ENCODE measurements around the gene KIF9.
"Not testable (repeated sequence)": the region's sequence is repeated elsewhere in the genome, so short reads cannot be mapped to it uniquely, and the experiment has no call there.

The KIF9 gene

DNA sequence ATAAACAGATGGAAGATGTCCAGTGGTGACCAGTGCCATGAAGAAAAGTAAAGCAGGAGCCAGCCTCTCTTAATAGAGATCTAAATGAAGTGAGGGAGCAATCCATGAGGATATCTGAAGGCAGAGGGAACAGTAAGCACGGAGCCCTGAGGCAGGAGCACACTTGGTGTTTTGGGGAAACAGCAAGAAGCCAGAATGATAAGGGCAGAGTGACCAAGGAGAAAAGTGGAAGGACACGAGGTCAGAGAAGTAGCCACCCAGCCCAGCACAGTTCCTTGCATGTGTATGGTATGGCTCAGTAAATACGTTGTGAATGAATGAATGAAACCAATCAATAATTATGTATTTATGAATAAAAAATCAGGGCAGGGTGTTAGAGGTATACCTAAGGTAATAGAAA is 11.8 kb upstream of the KIF9 start:
- no peak for DNase-seq

DNA sequence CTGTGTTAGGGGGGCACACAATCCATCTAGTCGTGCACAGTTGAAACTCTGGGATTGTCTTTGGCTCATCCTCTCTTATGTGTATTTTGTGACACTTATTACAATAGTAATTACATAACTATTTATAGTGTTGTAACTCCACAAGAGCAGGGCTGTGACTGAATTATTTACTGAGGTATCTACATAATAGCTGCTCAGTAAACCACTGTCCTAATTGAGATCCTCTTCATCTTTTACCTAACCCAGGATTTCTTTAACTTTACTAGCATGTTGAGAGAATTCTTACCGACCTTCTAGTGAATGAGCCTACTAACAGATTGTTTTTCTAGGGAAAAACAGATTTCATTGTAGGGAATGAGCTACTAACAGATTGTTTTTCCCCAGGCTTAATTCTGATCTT is 11.2 kb upstream of the KIF9 start:
- no peak for DNase-seq

DNA sequence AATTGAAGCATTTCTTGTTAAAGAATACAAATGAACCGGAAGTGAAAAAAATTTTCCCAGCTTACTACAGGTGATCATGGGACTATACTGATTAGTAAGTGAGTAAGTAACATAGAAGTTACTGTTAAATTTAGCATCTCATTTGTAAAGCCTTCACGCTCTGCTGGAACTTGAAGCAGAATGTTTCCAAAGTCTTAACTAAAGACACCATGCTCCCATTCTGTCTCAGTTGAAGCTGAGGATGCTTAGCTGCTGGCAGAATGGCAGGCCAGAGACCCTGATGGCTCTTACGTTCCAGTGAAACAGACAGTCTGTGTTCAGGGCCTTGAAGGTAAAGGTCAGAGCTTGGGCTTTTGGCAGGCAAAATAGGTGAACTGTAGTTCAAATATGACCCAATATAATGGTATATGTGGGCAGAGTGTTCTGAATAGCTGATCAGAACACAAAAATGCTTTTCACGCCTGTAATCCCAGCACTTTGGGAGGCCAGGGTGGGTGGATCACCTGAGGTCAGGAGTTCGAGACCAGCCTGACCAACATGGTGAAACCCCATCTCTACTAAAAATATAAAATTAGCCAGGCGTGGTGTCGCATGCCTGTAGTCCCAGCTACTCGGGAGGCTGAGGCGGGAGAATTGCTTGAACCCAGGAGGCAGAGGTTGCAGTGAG is 9.3 kb upstream of the KIF9 start:
- not testable (repeated sequence) for DNase-seq

DNA sequence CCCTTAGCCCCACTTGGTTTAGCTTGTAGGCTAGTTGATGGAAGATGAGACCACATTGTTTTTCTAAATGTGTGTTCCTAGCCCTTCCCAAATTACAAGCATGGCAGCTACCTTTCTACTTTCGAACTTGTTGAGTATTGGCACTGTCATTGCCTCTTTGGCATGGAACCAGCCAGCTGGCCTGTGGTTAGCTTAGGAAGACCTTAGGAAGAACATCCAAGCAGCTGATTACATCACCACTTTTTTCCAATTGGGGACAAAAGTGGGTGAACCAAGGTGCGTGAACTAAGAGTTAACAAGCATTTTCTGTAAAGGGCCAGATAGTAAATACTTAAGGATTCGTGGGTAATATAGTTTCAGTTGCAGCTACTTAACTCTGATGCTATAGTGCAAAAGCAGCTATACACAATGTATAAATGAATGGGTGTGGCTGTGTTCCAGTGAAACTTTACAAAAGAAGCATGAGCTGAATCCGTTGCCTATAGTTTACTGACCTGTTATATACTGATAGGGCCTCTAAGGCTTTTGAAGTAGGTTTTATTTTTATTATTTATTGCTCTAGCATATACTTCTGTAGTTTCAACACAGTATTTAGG is 8.7 kb upstream of the KIF9 start:
- DNase-seq: no peak

DNA sequence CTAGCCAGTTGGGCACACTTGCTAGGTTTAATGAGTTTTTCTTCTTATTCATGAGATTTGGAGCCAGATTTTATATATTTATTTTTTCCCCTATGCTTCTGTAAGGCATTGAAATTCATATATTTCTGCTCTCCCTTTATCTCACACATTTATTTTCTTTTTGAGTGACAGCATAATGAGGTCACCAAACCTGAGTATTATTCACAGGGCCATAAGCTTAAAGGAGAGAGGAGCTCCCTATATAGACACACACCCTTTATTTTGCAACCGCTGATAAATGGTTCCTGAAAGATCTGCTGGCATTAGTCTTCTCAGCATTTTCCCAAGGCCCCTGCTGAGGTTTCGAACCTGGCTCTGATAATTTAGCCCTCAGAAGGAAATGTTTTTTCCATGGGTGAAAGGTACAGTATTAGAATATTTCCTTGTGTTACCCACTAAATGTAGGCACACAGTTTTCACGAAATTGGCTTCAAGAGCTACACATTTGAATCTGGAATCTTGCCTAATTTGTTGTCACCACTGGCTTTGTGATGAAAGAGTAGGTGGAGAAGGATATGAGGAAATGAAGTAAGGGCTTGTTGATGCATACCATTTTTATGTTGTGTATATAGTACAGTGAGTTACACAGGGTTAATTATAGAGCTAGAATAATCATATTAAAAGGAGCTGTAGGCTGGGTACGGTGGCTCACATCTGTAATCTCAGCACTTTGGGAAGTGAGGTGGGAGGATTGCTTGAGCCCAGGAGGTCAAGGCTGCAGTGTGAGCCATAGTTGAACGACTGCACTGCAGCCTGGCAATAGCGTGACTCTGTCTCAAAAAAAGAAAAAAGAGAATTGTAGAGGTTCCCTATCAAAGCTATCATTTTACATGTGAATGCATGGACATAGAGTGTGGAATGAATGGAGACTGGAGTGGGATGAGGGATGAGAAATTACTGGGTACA is 6.6 kb upstream of the KIF9 start:
- peak; percentile 77 for DNase-seq

DNA sequence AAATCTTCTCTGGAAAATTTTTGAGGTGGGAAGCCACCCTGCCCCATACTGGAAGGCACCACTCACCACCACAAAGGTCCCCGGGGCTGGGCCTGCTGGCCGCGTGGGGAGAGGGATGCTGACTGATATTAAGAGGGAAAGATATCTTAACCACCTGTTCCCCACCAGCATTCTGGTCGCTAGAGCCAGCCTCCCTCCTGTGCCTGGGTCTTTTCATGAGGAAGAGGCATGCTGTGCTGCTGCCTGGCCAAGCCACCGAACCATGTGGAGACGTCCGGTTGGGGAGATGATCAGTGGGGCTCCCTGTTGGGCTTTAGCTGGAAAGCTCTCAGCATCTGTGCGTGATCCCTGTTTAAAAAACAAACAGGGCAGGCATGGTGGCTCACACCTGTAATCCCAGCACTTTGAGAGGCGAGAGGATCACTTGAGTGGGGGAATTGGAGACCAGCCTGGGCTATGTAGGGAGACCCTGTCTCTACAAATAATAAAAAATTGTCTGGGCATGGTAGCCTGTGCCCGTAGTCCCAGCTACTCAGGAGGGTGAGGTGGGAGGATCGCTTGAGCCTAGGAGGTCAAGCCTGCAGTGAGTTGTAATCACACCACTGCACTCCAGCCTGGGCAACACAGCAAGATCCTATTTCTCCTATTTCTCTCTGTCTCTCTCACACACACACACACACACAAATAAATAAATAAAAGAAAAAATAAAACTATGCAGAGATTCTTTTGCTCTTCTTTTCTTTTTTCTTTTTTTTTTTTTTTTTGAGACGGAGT is 1.2 kb upstream of the KIF9 start:
- DNase-seq: no peak

DNA sequence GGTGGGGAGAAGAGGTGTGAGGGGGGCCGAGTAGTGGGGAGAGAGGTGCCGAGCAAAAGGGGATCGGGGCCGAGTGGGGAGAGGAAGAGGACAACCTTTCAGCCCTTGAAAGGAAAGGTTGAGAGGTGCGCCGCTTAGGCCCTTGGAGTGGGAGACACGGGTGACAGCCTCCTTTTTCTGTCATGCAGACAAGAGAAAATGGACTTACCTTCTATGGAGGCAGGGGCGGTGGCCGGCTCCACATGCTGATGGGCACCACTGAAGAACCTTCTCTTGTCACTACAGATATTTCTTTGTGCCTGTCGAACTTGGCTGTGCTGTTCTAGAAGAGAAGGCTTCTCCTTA is 566 bp upstream of the KIF9 start:
- DNase-seq: peak in 1 of 2 experiments; percentile 28

DNA sequence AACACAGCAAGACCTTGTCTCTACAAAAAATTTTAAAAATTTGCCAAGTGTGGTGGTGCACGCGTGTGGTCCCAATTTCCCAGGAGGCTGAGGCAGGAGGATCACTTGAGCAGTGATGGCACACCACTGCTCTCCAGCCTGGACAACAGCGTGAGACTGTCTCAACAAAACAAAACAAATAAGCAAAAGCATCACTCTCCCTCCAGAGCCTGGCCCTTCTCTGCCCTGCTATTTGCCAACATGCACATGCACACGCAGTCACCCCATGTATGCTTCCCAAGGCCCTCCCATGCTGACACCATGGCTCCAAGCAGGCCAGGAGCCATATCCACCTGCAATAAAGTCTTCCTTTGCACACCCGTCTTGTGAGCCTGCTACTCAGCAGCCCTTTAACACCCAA is 2.1 kb downstream of the KIF9 start:
- DNase-seq: no peak

DNA sequence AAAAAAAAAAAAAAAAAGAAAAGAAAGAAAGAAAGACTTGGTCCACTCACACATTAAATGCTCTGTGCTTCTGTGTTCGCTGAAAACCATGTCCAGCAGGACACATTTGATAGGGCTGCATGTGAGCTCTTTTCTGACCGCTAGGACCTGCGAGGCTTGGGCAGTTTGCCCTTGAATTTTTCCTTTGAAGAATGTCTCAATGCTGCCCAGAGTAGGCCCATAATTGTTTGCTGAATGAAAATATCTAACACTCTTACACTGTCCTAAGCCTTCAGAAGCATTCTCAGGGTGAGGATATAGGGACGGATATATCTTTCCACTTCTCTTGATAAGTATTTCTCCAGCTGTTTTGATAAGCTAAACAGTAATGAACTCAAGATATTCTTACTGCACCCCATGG is 6.0 kb downstream of the KIF9 start:
- no peak for DNase-seq

DNA sequence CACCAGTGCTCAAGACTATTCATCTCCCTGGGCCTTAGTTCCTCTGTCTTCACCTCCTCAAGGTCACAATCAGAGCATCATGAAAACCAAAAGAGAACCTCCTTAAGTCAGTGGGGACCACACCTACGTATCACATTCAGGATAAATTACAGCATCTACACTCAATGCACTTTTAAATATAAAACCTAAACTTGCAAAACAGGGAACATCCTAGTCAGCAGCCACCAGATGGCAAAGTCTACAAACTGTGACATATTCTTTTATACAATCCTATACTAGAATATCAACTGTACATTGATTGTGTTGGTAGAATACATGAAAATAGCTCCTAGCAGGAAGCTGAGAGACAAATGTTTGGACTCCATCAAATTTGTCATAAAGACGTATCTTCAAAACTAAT is 7.9 kb downstream of the KIF9 start:
- DNase-seq: no peak

DNA sequence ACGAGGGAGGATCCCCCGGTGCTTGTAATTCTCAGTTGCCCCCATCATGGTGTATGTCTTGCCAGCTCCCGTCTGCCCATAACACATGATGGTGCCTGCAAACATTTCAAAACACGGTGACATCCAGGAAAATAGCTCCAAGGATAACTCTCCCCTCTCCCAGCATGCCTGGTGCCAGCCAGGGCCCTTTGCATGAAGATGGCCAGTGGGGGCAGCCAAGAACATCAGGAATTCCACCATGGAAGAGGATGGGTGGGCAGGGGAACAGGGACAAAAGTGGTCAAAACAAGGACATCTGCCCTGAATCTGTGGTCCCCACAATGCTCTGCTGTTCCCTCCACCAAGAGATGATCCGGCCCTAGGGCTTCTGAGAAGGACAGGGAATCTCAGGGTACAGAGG is 9.0 kb downstream of the KIF9 start:
- DNase-seq: no peak

DNA sequence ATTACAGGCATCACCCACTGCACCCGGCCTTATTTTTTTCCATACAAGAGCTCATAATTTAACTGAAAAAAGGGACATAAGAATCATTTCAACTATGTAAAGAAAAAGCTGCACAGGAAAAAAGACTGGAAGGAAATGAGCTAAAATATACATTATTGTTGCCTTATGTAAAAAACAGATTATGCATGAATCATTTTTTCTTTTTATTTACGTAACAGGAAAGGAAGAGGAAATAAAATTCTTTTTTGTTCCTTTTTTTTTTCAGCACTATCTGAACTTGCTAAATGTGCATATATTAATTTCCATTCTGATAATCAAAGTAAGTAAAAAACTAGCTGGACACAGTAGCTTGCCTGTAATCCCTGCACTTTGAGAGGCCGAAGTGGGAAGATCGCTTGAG is 12.1 kb downstream of the KIF9 start:
- DNase-seq: peak; percentile 18 to 20

DNA sequence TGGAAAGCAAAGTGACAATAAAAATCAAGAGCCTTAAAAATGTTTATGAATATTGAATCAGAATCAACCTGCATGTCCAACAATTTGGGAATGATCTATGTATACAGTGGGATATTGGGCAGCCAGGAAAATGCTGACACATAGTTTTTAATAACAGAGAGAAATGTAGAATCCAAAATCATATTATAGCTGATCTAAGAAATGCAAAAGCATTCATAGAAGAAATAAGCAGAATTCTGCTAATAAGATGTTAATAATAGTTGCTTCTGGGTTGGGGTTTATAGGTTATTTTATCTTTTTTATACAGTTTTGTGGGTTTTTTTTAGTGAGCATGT is 15.1 kb downstream of the KIF9 start:
- DNase-seq: no peak

DNA sequence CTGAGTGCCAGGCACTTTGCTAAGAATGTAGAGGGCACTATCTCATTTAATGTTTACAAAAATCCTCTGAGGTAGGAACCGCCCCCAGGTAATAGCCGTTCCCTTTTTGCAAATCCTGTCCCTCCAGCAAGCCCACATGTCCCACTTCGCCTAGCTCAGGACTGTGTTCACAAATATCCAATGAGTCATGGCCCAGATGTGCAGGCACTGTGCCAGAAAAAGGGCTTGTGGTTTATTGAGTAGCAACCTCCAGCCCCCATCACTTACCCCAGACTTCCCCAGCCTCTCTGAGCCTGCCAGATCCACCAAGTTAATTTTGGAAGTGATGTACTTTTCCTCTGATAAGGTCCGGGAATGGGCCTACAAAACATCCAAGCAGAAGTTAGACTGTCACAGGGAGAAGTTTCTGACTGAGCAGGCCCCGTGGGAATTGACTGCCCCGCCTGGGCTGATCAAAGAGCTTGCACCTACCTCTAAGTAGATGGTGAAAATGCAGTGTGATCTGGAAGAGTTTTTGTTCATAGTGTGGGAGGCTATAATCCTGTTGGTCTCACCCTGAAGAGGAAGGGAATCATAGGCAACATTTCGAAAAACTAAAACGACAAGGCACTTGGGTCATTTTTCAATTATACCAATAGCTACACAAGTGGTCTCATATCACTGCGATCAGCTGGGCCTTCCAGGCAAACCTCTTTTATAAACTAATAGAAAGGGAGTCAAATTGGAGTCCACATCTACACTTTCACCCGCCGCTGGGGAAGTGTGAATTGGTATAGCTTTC is 15.7 kb downstream of the KIF9 start:
- DNase-seq: peak; percentile 74 to 75

DNA sequence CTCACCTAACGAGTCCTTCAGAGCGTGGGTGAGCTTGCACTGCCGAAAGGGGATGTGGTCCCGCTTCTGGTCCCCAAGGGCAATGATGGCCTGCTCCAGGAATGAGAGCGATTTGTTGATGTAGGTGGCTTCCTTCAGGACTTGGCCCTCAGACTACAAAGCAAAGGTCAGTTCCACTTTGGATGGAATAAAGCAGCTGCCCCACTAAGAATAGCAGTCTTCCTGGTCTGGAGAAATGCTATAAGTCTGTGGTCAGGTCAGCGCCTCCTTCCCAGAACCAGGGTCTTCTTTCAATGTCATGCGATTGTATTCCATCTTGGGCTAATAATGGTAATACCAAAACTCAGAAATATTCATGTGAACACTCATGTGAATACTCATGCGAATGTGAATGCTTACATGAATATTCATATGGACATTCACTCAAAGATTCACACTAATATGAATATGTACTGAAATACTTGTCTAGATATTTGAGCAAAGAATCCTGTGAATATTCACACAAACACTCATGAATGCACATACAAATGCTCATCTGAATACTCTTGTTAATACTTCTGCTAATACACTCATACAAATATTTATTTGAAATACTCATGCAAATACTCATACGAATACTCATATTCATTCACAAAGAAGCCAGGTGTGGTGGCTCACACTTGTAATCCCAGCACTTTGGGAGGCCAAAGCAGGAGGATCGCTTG is 16.7 kb downstream of the KIF9 start:
- no peak for DNase-seq

DNA sequence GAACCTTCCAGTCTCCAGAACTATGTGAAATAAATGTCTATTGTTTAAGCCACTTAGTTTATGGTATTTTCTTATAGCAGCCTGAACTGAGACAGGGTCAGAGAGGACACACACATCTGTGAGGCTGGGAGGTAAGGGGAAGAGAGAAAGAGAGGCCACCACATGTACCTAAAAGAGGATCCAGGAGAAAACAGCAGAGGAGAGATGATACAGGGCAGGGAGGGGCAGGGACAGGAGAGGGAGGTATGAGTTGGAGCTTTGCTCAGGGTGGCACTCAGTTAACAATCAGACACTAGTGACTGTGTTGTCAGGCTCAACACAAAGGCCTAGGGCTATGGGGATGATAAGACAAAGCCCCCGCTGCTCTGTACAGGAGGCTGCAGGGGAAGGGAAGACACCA is 17.6 kb downstream of the KIF9 start:
- DNase-seq: no peak

DNA sequence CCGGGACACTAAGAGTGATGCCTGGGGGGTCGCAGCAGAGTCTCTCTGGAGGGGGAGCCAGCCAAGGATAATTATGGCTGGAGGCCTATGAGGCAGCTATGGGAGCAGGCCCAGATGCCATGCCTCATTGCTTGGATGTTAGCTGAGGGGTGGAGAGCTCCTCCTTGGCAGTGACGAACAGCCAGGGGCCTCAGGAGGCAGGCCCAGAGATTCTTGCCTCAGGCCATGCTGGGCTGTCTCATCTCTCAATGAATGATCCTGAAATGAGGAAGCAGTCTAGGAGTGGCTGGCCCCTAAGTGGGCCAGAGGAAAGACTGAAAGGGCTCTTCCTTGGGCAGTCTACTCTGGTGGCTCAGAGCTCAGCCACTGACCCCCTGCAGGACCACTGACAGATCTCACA is 21.3 kb downstream of the KIF9 start:
- DNase-seq: peak in 1 of 2 experiments; percentile 15

DNA sequence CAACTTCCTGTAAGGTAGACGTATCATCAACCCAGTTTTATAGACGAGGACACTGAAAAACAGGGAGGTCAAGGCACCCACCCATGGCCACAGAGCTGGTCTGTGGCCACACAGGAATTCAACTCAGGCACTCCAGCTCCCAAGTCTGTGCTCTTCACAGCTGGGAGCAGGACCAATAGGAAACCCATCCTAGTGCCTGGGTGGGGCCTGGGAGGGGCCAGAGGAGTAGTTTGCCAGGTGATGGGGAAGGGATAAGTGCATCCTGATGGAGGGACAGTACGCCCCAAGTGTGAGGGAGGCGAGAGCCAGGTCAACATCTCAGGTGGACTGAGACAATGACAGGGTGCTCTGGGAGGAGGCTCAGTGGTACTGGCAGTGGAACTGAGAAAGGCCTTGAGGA is 22.0 kb downstream of the KIF9 start:
- no peak for DNase-seq

DNA sequence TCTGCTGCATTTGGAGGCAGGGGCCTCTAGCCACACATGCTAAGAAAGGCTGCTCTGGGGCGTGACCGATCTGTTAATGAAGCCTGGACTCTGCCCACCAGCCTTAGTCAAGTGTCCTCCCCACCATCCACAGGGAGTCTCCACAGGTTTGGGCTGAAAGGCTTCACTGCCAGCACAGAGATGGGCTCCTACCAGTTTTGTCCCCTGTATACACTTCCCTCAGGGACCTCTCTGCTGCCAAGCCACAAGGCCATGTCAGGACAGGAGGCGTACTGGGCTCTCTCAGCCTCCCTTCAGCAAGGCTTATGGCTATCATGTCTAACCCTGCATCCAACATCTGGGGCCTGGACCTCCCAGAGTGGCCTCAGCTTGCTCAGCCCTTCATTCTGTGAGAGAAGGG is 23.5 kb downstream of the KIF9 start:
- DNase-seq: no peak

DNA sequence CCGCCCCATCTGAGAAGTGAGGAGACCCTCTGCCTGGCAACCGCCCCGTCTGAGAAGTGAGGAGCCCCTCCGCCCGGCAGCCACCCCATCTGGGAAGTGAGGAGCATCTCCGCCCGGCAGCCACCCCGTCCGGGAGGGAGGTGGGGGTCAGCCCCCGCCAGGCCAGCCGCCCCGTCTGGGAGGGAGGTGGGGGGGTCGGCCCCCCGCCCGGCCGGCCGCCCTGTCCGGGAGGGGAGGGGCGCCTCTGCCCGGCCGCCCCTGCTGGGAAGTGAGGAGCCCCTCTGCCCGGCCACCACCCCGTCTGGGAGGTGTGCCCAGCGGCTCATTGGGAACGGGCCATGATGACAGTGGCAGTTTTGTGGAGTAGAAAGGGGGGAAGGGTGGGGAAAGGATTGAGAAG is 26.3 kb downstream of the KIF9 start:
- not testable (repeated sequence) for DNase-seq

DNA sequence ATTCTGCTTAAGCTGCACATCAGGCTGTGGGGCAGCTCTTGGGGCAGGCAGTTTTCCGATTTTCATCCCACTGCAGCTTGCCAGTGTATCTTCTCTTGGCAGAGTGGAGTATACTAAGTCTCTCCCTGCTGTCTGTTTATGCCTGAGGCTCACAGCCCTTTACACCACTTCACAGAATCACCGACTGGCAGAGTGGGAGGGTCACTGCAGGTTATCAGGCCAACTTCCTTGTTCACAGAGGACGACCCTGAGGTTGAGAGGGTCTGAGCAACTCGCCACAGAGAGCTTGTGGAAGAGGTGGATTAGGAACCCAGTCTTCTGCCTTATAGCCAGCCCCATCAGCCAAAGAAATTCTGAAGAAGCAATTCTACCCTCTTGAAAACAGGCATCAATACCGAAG is 30.9 kb downstream of the KIF9 start:
- DNase-seq: no peak

DNA sequence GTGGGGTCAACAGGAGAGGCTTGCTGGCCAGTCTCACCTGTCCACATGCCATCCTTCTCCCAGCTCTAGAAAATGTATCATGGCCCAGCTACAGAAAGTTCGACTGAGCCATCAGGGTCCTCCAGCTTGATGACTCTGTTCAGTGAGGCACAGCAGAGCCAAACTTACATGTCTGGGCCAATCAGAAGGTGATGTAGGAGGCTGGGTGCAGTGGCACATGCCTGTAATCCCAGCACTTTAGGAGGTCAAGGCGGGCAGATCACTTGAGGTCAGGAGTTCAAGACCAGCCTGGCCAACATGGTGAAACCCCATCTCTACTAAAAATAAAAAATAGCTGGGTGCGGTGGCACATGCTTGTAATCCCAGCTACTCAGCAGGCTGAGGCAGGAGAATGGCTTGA is 31.5 kb downstream of the KIF9 start:
- not testable (repeated sequence) for DNase-seq

Data from AML-193 (cell line).